Measurements from ENCODE around the gene NDUFB2.

GRCh38 chr7:140672382-140673062 is 24.0 kb upstream of the NDUFB2 start, which contains the start of gene ADCK2:
- TF ChIP-seq PITX1 (CRISPR knock-in tag; IDR thresholded peaks at IDR 0.05) = no peak
- TF ChIP-seq, protein P1, sequence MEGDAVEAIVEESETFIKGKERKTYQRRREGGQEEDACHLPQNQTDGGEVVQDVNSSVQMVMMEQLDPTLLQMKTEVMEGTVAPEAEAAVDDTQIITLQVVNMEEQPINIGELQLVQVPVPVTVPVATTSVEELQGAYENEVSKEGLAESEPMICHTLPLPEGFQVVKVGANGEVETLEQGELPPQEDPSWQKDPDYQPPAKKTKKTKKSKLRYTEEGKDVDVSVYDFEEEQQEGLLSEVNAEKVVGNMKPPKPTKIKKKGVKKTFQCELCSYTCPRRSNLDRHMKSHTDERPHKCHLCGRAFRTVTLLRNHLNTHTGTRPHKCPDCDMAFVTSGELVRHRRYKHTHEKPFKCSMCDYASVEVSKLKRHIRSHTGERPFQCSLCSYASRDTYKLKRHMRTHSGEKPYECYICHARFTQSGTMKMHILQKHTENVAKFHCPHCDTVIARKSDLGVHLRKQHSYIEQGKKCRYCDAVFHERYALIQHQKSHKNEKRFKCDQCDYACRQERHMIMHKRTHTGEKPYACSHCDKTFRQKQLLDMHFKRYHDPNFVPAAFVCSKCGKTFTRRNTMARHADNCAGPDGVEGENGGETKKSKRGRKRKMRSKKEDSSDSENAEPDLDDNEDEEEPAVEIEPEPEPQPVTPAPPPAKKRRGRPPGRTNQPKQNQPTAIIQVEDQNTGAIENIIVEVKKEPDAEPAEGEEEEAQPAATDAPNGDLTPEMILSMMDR (CRISPR knock-in tag; IDR thresholded peaks at IDR 0.05) = no peak
